IMR-90 (cell line): Measurements from ENCODE around the gene PBX3. TPM values are rescaled to one million over a fixed set of nuclear protein-coding genes. Genes with fewer than 3 reads are reported as not detected.

Source experiments
- ATAC-seq: fragments of 200-7000 bp; cut with Tn5 transposase; 2 replicates; pipeline ENCODE4 v1.9.1; 2020; ENCODE audit warnings: low read depth, mild to moderate bottlenecking, moderate library complexity
- BruUV-seq: library from RNA; stranded (reverse); fragments of 400-500 nt; replicated peaks from 2 replicates; lab custom pipeline; 2021; lab: Mats Ljungman, UMichigan
- CTCF ChIA-PET: fragments of 300-600 bp; formaldehyde crosslinking; extraction: SDS; loops from one replicate; lab custom pipeline; 2021; ENCODE audit warnings: antibody characterized with exemption; lab: Yijun Ruan, JAX
- POLR2A ChIA-PET: fragments of 300-600 bp; sonication (Branson Sonifier 250); formaldehyde crosslinking; loops from one replicate; lab custom pipeline; 2022; ENCODE audit warnings: antibody characterized with exemption; ENCODE audit not compliant: unreplicated experiment; lab: Charles Lee
- DNase-seq: peaks from one replicate; pipeline ENCODE4 v3.0.0; 2013
- H2AFZ ChIP-seq: replicated peaks from 2 replicates; pipeline ENCODE3; 2013; ENCODE audit warnings: low read length, mild to moderate bottlenecking; ENCODE audit not compliant: poor library complexity
- H2AK5ac ChIP-seq: 2 replicates; pipeline ENCODE4 v1.6.1; 2013; ENCODE audit warnings: low read depth, low read length, inconsistent platforms
- H2AK9ac ChIP-seq: replicated peaks from 2 replicates; pipeline ENCODE3; 2013; ENCODE audit warnings: mild to moderate bottlenecking, low read depth, low read length, moderate library complexity; ENCODE audit not compliant: poor library complexity
- H2BK120ac ChIP-seq: 2 replicates; pipeline ENCODE4 v1.6.1; 2013; ENCODE audit warnings: low read depth, low read length, inconsistent platforms
- H2BK15ac ChIP-seq: 3 replicates; pipeline ENCODE4 v1.6.1; 2013; ENCODE audit warnings: low read depth, low read length, inconsistent platforms
- H2BK20ac ChIP-seq: 2 replicates; pipeline ENCODE4 v1.6.1; 2013; ENCODE audit warnings: low read depth, mild to moderate bottlenecking, inconsistent platforms, low read length, moderate library complexity
- H2BK5ac ChIP-seq: 2 replicates; pipeline ENCODE4 v1.6.1; 2013; ENCODE audit warnings: mild to moderate bottlenecking, low read depth, low read length, inconsistent platforms; ENCODE audit not compliant: poor library complexity, severe bottlenecking
- H3K14ac ChIP-seq: replicated peaks from 2 replicates; pipeline ENCODE4 v1.6.1; 2013; ENCODE audit warnings: low read depth, low read length, inconsistent platforms
- H3K18ac ChIP-seq: 2 replicates; pipeline ENCODE4 v1.6.1; 2013; ENCODE audit warnings: low read depth, low read length, control low read depth
- H3K23ac ChIP-seq: 2 replicates; pipeline ENCODE4 v1.6.1; 2013; ENCODE audit warnings: low read depth, low read length, inconsistent platforms
- H3K27ac ChIP-seq: 2 replicates; pipeline ENCODE4 v1.5.1; 2013; ENCODE audit warnings: mild to moderate bottlenecking, control low read depth, low read length; ENCODE audit not compliant: insufficient read depth
- H3K27me3 ChIP-seq: 2 replicates; pipeline ENCODE4 v1.6.1; 2013; ENCODE audit warnings: low read length; ENCODE audit not compliant: control insufficient read depth, insufficient read depth
- H3K36me3 ChIP-seq: 2 replicates; pipeline ENCODE4 v1.6.1; 2013; ENCODE audit warnings: low read length, mixed read lengths; ENCODE audit not compliant: control insufficient read depth, insufficient read depth
- H3K4ac ChIP-seq: 2 replicates; pipeline ENCODE4 v1.6.1; 2013; ENCODE audit warnings: low read depth, low read length, inconsistent platforms
- H3K4me1 ChIP-seq: 2 replicates; pipeline ENCODE4 v1.6.1; 2013; ENCODE audit warnings: low read length, mixed read lengths; ENCODE audit not compliant: control insufficient read depth, insufficient read depth
- H3K4me2 ChIP-seq: 2 replicates; pipeline ENCODE4 v1.6.1; 2013; ENCODE audit warnings: low read depth, mild to moderate bottlenecking, control low read depth, low read length, moderate library complexity
- H3K4me3 ChIP-seq: 2 replicates; pipeline ENCODE4 v1.5.1; 2013; ENCODE audit warnings: low read depth, mild to moderate bottlenecking, control low read depth, low read length, moderate library complexity; ENCODE audit not compliant: insufficient read depth
- H3K56ac ChIP-seq: 2 replicates; pipeline ENCODE4 v1.6.1; 2013; ENCODE audit warnings: low read length, inconsistent platforms; ENCODE audit not compliant: insufficient read depth; ENCODE audit errors: extremely low read depth
- H3K79me1 ChIP-seq, 2 experiments: 2 replicates each; pipeline ENCODE4 v1.6.1; 2013; ENCODE audit warnings: low read length in 2 of 2, inconsistent platforms in 1 of 2, low read depth in 1 of 2
- H3K9ac ChIP-seq: 2 replicates; pipeline ENCODE4 v1.6.1; 2013; ENCODE audit warnings: low read depth, low read length, control low read depth
- H3K9me1 ChIP-seq: 2 replicates; pipeline ENCODE4 v1.6.1; 2013; ENCODE audit warnings: low read length, inconsistent platforms; ENCODE audit not compliant: insufficient read depth
- H3K9me3 ChIP-seq: 2 replicates; pipeline ENCODE4 v1.6.1; 2013; ENCODE audit warnings: low read length; ENCODE audit not compliant: control insufficient read depth, insufficient read depth
- H4K20me1 ChIP-seq: 2 replicates; pipeline ENCODE4 v1.6.1; 2013; ENCODE audit warnings: low read length, inconsistent platforms; ENCODE audit not compliant: insufficient read depth
- H4K5ac ChIP-seq: 2 replicates; pipeline ENCODE4 v1.6.1; 2013; ENCODE audit warnings: mild to moderate bottlenecking, low read depth, low read length, control low read depth
- H4K8ac ChIP-seq, 2 experiments: 2 replicates each; pipeline ENCODE4 v1.6.1; 2013; ENCODE audit warnings: low read depth in 2 of 2, low read length in 2 of 2, control low read depth in 1 of 2, inconsistent platforms in 1 of 2
- H4K91ac ChIP-seq: 2 replicates; pipeline ENCODE4 v1.6.1; 2013; ENCODE audit warnings: low read depth, low read length, inconsistent platforms; ENCODE audit not compliant: insufficient read depth
- CEBPB ChIP-seq: IDR thresholded peaks from 2 replicates; pipeline ENCODE4 v1.6.1; 2012; ENCODE audit warnings: low read depth, low read length, improper control_type of control experiment
- FOS ChIP-seq: fragments of 150-350 bp; IDR thresholded peaks from 2 replicates; pipeline ENCODE4 v1.6.1; 2016; ENCODE audit warnings: low read depth, low read length
- RCOR1 ChIP-seq: IDR thresholded peaks from 2 replicates; pipeline ENCODE4 v1.6.1; 2012; ENCODE audit warnings: mild to moderate bottlenecking, low read length, improper control_type of control experiment; ENCODE audit not compliant: insufficient replicate concordance
- WGBS, 2 experiments: methylation state at CpG; one replicate each; pipeline versions ENCODE4 v1.1.5 to v1.1.7; 2013; ENCODE audit warnings: missing lambda C conversion rate in 2 of 2; ENCODE audit not compliant: insufficient read length in 1 of 2; ENCODE audit errors: extremely low coverage in 2 of 2; 5-methylcytosine and 5-hydroxymethylcytosine counted together
- dilution Hi-C: fragments of 300-500 bp; cut with HindIII; formaldehyde crosslinking; loops from one replicate; pipeline ENCODE4 v1.14.3; 2018; ENCODE audit warnings: low sequenced_read_pairs; ENCODE audit not compliant: unreplicated experiment
- in situ Hi-C: fragments of 300-500 bp; cut with MboI; formaldehyde crosslinking; loops from 3 replicates; pipeline ENCODE4 v1.14.3; 2019; ENCODE audit warnings: low sequenced_read_pairs, inconsistent platforms, mixed read lengths
- intact Hi-C: fragments of 100-400 bp; cut with micrococcal nuclease; formaldehyde crosslinking; loops from 2 replicates; pipeline ENCODE4 v1.10.0; 2022
- polyA plus RNA-seq, 3 experiments: library from polyadenylated mRNA; depleted of rRNA; stranded (reverse); fragments of >200 nt; gene quantifications; 2 replicates each; pipeline ENCODE4 v1.2.3, GENCODE V29; 2012; ENCODE audit warnings: low replicate concordance in 1 of 3
- total RNA-seq: library from RNA; depleted of rRNA; stranded (reverse); fragments of >200 nt; gene quantifications from 2 replicates; pipeline ENCODE4 v1.2.3, GENCODE V29; 2012

The PBX3 gene
- total and polyA plus RNA-seq, 2 of the 4 experiments (the other 2 are of a cell fraction), result 12.0 to 15.6 TPM

- no peak overlapping the region for H4K5ac ChIP-seq
- no peak overlapping the region for H3K56ac ChIP-seq
- H3K27me3 ChIP-seq, result no peaks in the 10 kb centered on the region
- peaks cover 11% of the 10 kb centered on the region; the same call in 1 of the 2 replicates for H3K9me1 ChIP-seq
- H3K9me3 ChIP-seq, result no peaks in the 10 kb centered on the region
- no peak overlapping the region for H2BK15ac ChIP-seq
- BruUV-seq, result no TSS peak
- H2AFZ ChIP-seq, result no peak overlapping the region
- TF ChIP-seq FOS (no peak), CEBPB (no peak), RCOR1 (no peak)
- H2BK120ac ChIP-seq, result no peak overlapping the region
- intact Hi-C loops (no loop called here), in situ Hi-C loops (no loop called here), dilution Hi-C loops (no loop called here)
- peaks cover 7% of the 10 kb centered on the region; the same call in 1 of the 2 replicates for H4K20me1 ChIP-seq
- peaks cover 5% of the 10 kb centered on the region; the same call in 1 of the 2 replicates for H3K36me3 ChIP-seq
- peaks cover 3 to 16% of the 10 kb centered on the region in 2 experiments; a peak in 3 of 4 replicates for H3K79me1 ChIP-seq
- no peak overlapping the region for H3K9ac ChIP-seq
- H3K14ac ChIP-seq, result no peak overlapping the region
- POLR2A ChIA-PET, result no interaction called here
- no peak overlapping the region for H3K18ac ChIP-seq
- CTCF ChIA-PET, result interaction anchor here (0.7 to 1.4 kb wide), 2 partner anchors 16 to 287 kb away, joined by 3 to 5 read pairs; no protein-coding TSS in a partner anchor
- peaks cover 4% of the 10 kb centered on the region for H3K4me1 ChIP-seq
- DNase-seq (no peak), ATAC-seq (no peak)
- no peak overlapping the region for H3K4me3 ChIP-seq
- WGBS, 2 experiments, result no CpG with 5 or more reads among the region's 4 CpGs
- H2BK5ac ChIP-seq, result no peak overlapping the region
- 0 out of 2 replicates have a peak overlapping the region, but pooled peaks have one; percentile 13 for H2AK5ac ChIP-seq
- H2BK20ac ChIP-seq, result no peak overlapping the region
- H3K23ac ChIP-seq, result no peak overlapping the region
- no peak overlapping the region for H3K4ac ChIP-seq
- no peak overlapping the region for H3K4me2 ChIP-seq
- no peak overlapping the region for H2AK9ac ChIP-seq
- no peak overlapping the region for H4K91ac ChIP-seq
- H3K27ac ChIP-seq, result no peak overlapping the region
- H4K8ac ChIP-seq, result no peak overlapping the region
Observed at GRCh38 chr9:125931211-125931610, 184.0 kb downstream of the PBX3 start.
